MCF 10A (cell line): Measurements from ENCODE around the gene GULP1. TPM values are rescaled to one million over a fixed set of nuclear protein-coding genes. Genes with fewer than 3 reads are reported as not detected.

Source experiments
- BruUV-seq: library from RNA; stranded (reverse); fragments of 400-500 nt; replicated peaks from 2 replicates; lab custom pipeline; 2021; lab: Mats Ljungman, UMichigan
- CTCF ChIA-PET: fragments of 300-600 bp; sonication (Branson Sonifier 250); formaldehyde crosslinking; extraction: SDS; loops from one replicate; lab custom pipeline; 2021; ENCODE audit warnings: antibody characterized with exemption, inconsistent platforms; lab: Yijun Ruan, JAX
- POLR2A ChIA-PET: fragments of 300-600, 350-650 bp; sonication (Branson Sonifier 250); formaldehyde crosslinking; extraction: SDS; loops from one replicate; lab custom pipeline; 2020; ENCODE audit warnings: antibody characterized with exemption, inconsistent platforms; lab: Yijun Ruan, JAX
- DNase-seq: peaks from one replicate; pipeline ENCODE4 v3.0.0-alpha.2; 2018; ENCODE audit not compliant: unreplicated experiment
- H3K27ac Mint-ChIP-seq: one replicate; pipeline ENCODE4 v1.8.0; 2022; ENCODE audit warnings: mild to moderate bottlenecking, low read depth, mixed read lengths; ENCODE audit not compliant: unreplicated experiment
- H3K27me3 Mint-ChIP-seq: one replicate; pipeline ENCODE4 v1.8.0; 2022; ENCODE audit warnings: mixed read lengths; ENCODE audit not compliant: insufficient read depth, unreplicated experiment
- H3K36me3 Mint-ChIP-seq: one replicate; pipeline ENCODE4 v1.8.0; 2022; ENCODE audit warnings: mild to moderate bottlenecking, moderate library complexity, mixed read lengths; ENCODE audit not compliant: insufficient read depth, unreplicated experiment
- H3K4me1 Mint-ChIP-seq: one replicate; pipeline ENCODE4 v1.8.0; 2022; ENCODE audit warnings: mixed read lengths; ENCODE audit not compliant: insufficient read depth, unreplicated experiment
- H3K4me3 Mint-ChIP-seq: one replicate; pipeline ENCODE4 v1.8.0; 2022; ENCODE audit warnings: mild to moderate bottlenecking, moderate library complexity, mixed read lengths; ENCODE audit not compliant: unreplicated experiment
- H3K9me3 Mint-ChIP-seq: one replicate; pipeline ENCODE4 v1.8.0; 2022; ENCODE audit warnings: mixed read lengths; ENCODE audit not compliant: unreplicated experiment
- intact Hi-C: fragments of 100-400 bp; cut with micrococcal nuclease; formaldehyde crosslinking; loops from 2 replicates; pipeline ENCODE4 v1.14.1; 2022
- total RNA-seq: library from RNA; stranded (reverse); gene quantifications from 2 replicates; pipeline ENCODE4 v1.2.3, GENCODE V29; 2022
- TF ChIP-seq, protein P1 (sequence below): fragments of 200-600 bp; IDR thresholded peaks from one replicate; pipeline ENCODE4 v1.8.0; 2022; ENCODE audit warnings: antibody characterized with exemption, mild to moderate bottlenecking; ENCODE audit not compliant: unreplicated experiment

GULP1 gene
- total RNA-seq, 1 experiment from 2014 or later = 4.2 TPM

- H3K27ac Mint-ChIP-seq = no peak overlapping the region
- H3K4me3 Mint-ChIP-seq = no peak overlapping the region
- H3K9me3 Mint-ChIP-seq = no peaks in the 10 kb centered on the region
- CTCF ChIA-PET = no interaction called here
- TF ChIP-seq, protein P1, sequence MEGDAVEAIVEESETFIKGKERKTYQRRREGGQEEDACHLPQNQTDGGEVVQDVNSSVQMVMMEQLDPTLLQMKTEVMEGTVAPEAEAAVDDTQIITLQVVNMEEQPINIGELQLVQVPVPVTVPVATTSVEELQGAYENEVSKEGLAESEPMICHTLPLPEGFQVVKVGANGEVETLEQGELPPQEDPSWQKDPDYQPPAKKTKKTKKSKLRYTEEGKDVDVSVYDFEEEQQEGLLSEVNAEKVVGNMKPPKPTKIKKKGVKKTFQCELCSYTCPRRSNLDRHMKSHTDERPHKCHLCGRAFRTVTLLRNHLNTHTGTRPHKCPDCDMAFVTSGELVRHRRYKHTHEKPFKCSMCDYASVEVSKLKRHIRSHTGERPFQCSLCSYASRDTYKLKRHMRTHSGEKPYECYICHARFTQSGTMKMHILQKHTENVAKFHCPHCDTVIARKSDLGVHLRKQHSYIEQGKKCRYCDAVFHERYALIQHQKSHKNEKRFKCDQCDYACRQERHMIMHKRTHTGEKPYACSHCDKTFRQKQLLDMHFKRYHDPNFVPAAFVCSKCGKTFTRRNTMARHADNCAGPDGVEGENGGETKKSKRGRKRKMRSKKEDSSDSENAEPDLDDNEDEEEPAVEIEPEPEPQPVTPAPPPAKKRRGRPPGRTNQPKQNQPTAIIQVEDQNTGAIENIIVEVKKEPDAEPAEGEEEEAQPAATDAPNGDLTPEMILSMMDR = no peak
- no peaks in the 10 kb centered on the region for H3K27me3 Mint-ChIP-seq
- intact Hi-C loops = no loop called here
- BruUV-seq = no TSS peak
- DNase-seq = no peak
- no peaks in the 10 kb centered on the region for H3K36me3 Mint-ChIP-seq
- H3K4me1 Mint-ChIP-seq = peaks cover 8% of the 10 kb centered on the region
- POLR2A ChIA-PET = no interaction called here
Observed at GRCh38 chr2:188327518-188328213, 36.0 kb downstream of the GULP1 start.

DNA sequence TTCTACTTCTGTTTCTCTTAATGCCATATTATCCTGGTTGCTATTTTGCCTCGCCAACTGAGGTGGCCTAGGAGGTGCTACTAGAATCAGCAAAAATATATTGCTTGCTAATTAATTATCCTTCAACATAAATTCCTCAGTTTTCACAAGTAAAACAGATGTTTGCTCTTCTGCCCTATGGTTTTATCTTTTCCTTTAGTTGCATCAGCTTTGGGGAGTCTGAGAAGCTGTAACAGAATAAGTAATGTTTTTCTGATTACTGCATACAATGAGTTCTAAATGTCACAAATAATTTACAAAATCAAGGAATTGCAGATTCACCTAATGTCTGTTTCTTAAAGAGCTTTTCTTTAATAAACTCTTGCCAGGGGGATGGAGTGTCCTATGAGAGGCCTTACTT, 36.7 kb downstream of the GULP1 start:
- Mint-ChIP-seq H3K9me3 (no peaks in the 10 kb centered on the region), H3K27me3 (no peaks in the 10 kb centered on the region), H3K4me3 (no peak overlapping the region), H3K4me1 (peaks cover 3% of the 10 kb centered on the region), H3K27ac (no peak overlapping the region), H3K36me3 (no peaks in the 10 kb centered on the region)
- POLR2A ChIA-PET = no interaction called here
- CTCF ChIA-PET = interaction anchor here (0.6 kb wide), 1 partner anchor 9 kb away, joined by 4 read pairs; no protein-coding TSS in a partner anchor
- intact Hi-C loops = no loop called here
- TF ChIP-seq, protein P1 = no peak
- DNase-seq = no peak
- BruUV-seq = no TSS peak

GRCh38 chr2:188330316-188331053, 38.8 kb downstream of the GULP1 start:
- POLR2A ChIA-PET = no interaction called here
- no TSS peak for BruUV-seq
- Mint-ChIP-seq H3K4me3 (no peak overlapping the region), H3K27me3 (no peaks in the 10 kb centered on the region), H3K9me3 (no peaks in the 10 kb centered on the region), H3K36me3 (no peaks in the 10 kb centered on the region), H3K4me1 (no peaks in the 10 kb centered on the region), H3K27ac (no peak overlapping the region)
- TF ChIP-seq, protein P1 = no peak
- CTCF ChIA-PET = interaction anchor here (0.6 kb wide), 2 partner anchors 38 to 131 kb away, joined by 3 to 4 read pairs; no protein-coding TSS in a partner anchor
- intact Hi-C loops = no loop called here
- no peak for DNase-seq

DNA sequence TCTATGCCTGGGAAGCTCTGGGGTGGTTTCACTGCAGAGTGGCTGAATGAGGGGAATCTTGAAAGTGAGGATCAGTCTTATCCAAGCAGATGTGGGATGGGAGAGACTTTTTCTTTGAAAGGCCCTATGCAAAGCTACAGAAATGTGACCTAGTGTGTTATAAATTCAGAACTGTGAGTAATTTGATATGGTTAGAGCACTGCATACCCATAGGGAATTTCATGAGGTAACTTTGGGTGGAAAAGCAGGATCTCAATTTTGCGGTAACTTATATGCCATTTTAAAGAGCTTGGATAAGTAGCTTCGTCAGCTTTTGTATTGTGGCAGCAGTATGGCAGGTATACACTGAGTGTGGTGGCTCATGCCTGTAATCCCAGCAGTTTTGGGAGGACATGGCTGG, 40.9 kb downstream of the GULP1 start:
- intact Hi-C loops = no loop called here
- Mint-ChIP-seq H3K9me3 (no peaks in the 10 kb centered on the region), H3K4me1 (no peaks in the 10 kb centered on the region), H3K27ac (no peak overlapping the region), H3K4me3 (no peak overlapping the region), H3K27me3 (no peaks in the 10 kb centered on the region), H3K36me3 (no peaks in the 10 kb centered on the region)
- BruUV-seq = no TSS peak
- POLR2A ChIA-PET = no interaction called here
- TF ChIP-seq, protein P1 = no peak
- no peak for DNase-seq
- CTCF ChIA-PET = interaction anchor here (1.2 to 1.3 kb wide), 2 partner anchors 14 to 37 kb away, joined by 3 to 4 read pairs; no protein-coding TSS in a partner anchor
